Endometrial microvascular endothelial cells (primary cell): ENCODE results near the gene SLC52A1. TPM values are rescaled to one million over a fixed set of nuclear protein-coding genes. Genes with fewer than 3 reads are reported as not detected.
"Not testable (repeated sequence)": the region's sequence is repeated elsewhere in the genome, so short reads cannot be mapped to it uniquely, and the experiment has no call there.

Experiments
- in situ Hi-C: cut with HindIII; loops from 2 replicates; pipeline ENCODE4 v1.10.0; 2017; ENCODE audit warnings: low sequenced_read_pairs, low pct_unique_long_range_greater_than_20kb; ENCODE audit errors: inconsistent ontology term
- total RNA-seq: library from RNA; depleted of rRNA; stranded (reverse); fragments of >200 nt; gene quantifications from one replicate; pipeline ENCODE4 v1.2.3, GENCODE V29; 2015; ENCODE audit errors: inconsistent ontology term

SLC52A1 gene
- total RNA-seq = not detected

- in situ Hi-C loops = no loop called here
Observed at GRCh38 chr17:5035315-5035714, at the start of gene SLC52A1. Gene SLC52A1, minus strand, starts transcription at chr17:5035426. Its CDS starts 820 bp downstream, at chr17:5034606.

- in situ Hi-C loops = no loop called here
Observed at GRCh38 chr17:5080591-5080990, 45.4 kb upstream of the SLC52A1 start.

GRCh38 chr17:5078106-5079028, 43.1 kb upstream of the SLC52A1 start, which contains the start of gene ZFP3:
Gene ZFP3, plus strand, starts transcription at chr17:5078467. Its CDS starts 13,038 bp downstream, at chr17:5091505.
- in situ Hi-C loops = no loop called here

- in situ Hi-C loops = no loop called here
Observed at GRCh38 chr17:5077781-5078105, 42.5 kb upstream of the SLC52A1 start.

- in situ Hi-C loops = not testable (repeated sequence)
Observed at GRCh38 chr17:5077275-5077674, 42.0 kb upstream of the SLC52A1 start.

- in situ Hi-C loops = not testable (repeated sequence)
Observed at GRCh38 chr17:5075472-5075871, 40.2 kb upstream of the SLC52A1 start.

GRCh38 chr17:5069724-5070123, 34.5 kb upstream of the SLC52A1 start:
- in situ Hi-C loops = no loop called here

GRCh38 chr17:5068236-5068635, 33.0 kb upstream of the SLC52A1 start:
- in situ Hi-C loops = no loop called here

- in situ Hi-C loops = no loop called here
Observed at GRCh38 chr17:5065227-5065744, 30.1 kb upstream of the SLC52A1 start.

- in situ Hi-C loops = no loop called here
Observed at GRCh38 chr17:5055543-5055942, 20.3 kb upstream of the SLC52A1 start.

GRCh38 chr17:5050278-5050677, 15.1 kb upstream of the SLC52A1 start:
- in situ Hi-C loops = no loop called here

- in situ Hi-C loops = no loop called here
Observed at GRCh38 chr17:5049314-5049841, 14.2 kb upstream of the SLC52A1 start.

GRCh38 chr17:5047446-5047845, 12.2 kb upstream of the SLC52A1 start:
- in situ Hi-C loops = no loop called here

GRCh38 chr17:5045496-5045895, 10.3 kb upstream of the SLC52A1 start:
- in situ Hi-C loops = no loop called here

- in situ Hi-C loops = no loop called here
Observed at GRCh38 chr17:5044630-5045029, 9.4 kb upstream of the SLC52A1 start.

GRCh38 chr17:5043524-5043923, 8.3 kb upstream of the SLC52A1 start:
- in situ Hi-C loops = no loop called here

GRCh38 chr17:5042157-5043022, 7.2 kb upstream of the SLC52A1 start:
- in situ Hi-C loops = no loop called here

- in situ Hi-C loops = no loop called here
Observed at GRCh38 chr17:5034651-5035050, 575 bp downstream of the SLC52A1 start.

- in situ Hi-C loops = no loop called here
Observed at GRCh38 chr17:5034063-5034462, 1.2 kb downstream of the SLC52A1 start.
